Naive B cell (primary cell): Measurements from ENCODE around the gene GRM1. TPM values are rescaled to one million over a fixed set of nuclear protein-coding genes. Genes with fewer than 3 reads are reported as not detected.

Source experiments
- ATAC-seq, 2 donors: fragments of 150-1000 bp; cut with Tn5 transposase; 2 replicates each; pipeline ENCODE4 v1.10.0; 2021; ENCODE audit warnings: low read depth in 2 of 2, mild to moderate bottlenecking in 2 of 2, moderate library complexity in 2 of 2
- DNase-seq: peaks from one replicate; pipeline ENCODE4 v3.0.0; 2022
- H3K27ac Mint-ChIP-seq, 6 donors: one replicate each; pipeline ENCODE4 v1.8.0; 2020 to 2022; ENCODE audit warnings: mild to moderate bottlenecking in 6 of 6, mixed read lengths in 6 of 6, moderate library complexity in 5 of 6, inconsistent platforms in 2 of 6
- H3K27me3 Mint-ChIP-seq, 3 donors: one replicate each; pipeline ENCODE4 v1.8.0; 2021 to 2022; ENCODE audit warnings: mixed read lengths in 3 of 3, mild to moderate bottlenecking in 1 of 3
- H3K36me3 Mint-ChIP-seq, 2 donors: one replicate each; pipeline ENCODE4 v1.8.0; 2020 to 2022; ENCODE audit warnings: mixed read lengths in 2 of 2, inconsistent platforms in 1 of 2, mild to moderate bottlenecking in 1 of 2
- H3K4me1 Mint-ChIP-seq, 3 donors: one replicate each; pipeline ENCODE4 v1.8.0; 2020 to 2022; ENCODE audit warnings: mixed read lengths in 3 of 3, inconsistent platforms in 1 of 3, mild to moderate bottlenecking in 1 of 3, moderate library complexity in 1 of 3
- H3K4me3 Mint-ChIP-seq, 8 donors: one replicate each; pipeline ENCODE4 v1.8.0; 2020 to 2022; ENCODE audit warnings: mild to moderate bottlenecking in 8 of 8, mixed read lengths in 8 of 8, moderate library complexity in 8 of 8, inconsistent platforms in 2 of 8
- H3K9me3 Mint-ChIP-seq, 7 donors: one replicate each; pipeline ENCODE4 v1.8.0; 2020 to 2022; ENCODE audit warnings: mixed read lengths in 7 of 7, mild to moderate bottlenecking in 5 of 7, inconsistent platforms in 2 of 7, moderate library complexity in 1 of 7
- polyA plus RNA-seq, 6 donors: library from polyadenylated mRNA; unstranded; fragments of 300-500 nt; fragmentation: Illumina TruSeq; gene quantifications; one replicate each; pipeline ENCODE4 v1.2.3, GENCODE V29; 2021; ENCODE audit warnings: low read depth in 6 of 6

GRM1 gene
- polyA plus RNA-seq, 6 donors from 2014 or later: not detected

GRCh38 chr6:146277142-146277541 is 248.3 kb downstream of the GRM1 start:
- Mint-ChIP-seq H3K9me3 (peaks cover 0 to 3% (median 0%) of the 10 kb centered on the region in 7 donors), H3K4me3 (no peak overlapping the region), H3K4me1 (no peaks in the 10 kb centered on the region), H3K27me3 (no peaks in the 10 kb centered on the region), H3K27ac (no peak overlapping the region), H3K36me3 (no peaks in the 10 kb centered on the region)
- DNase-seq (no peak), ATAC-seq (no peak)

GRCh38 chr6:146281651-146282362 is 252.9 kb downstream of the GRM1 start:
- Mint-ChIP-seq H3K27ac (no peak overlapping the region), H3K4me3 (no peak overlapping the region), H3K9me3 (peaks cover 0 to 12% (median 4%) of the 10 kb centered on the region in 7 donors), H3K36me3 (no peaks in the 10 kb centered on the region), H3K27me3 (no peaks in the 10 kb centered on the region), H3K4me1 (no peaks in the 10 kb centered on the region)
- DNase-seq (no peak), ATAC-seq (no peak)

GRCh38 chr6:146282837-146283236 is 254.0 kb downstream of the GRM1 start:
- Mint-ChIP-seq H3K4me3 (no peak overlapping the region), H3K36me3 (no peaks in the 10 kb centered on the region), H3K27me3 (no peaks in the 10 kb centered on the region), H3K4me1 (no peaks in the 10 kb centered on the region), H3K27ac (no peak overlapping the region), H3K9me3 (peaks cover 0 to 12% (median 4%) of the 10 kb centered on the region in 7 donors)
- ATAC-seq (no peak), DNase-seq (no peak)

GRCh38 chr6:146284311-146284710 is 255.4 kb downstream of the GRM1 start:
- ATAC-seq (no peak), DNase-seq (no peak)
- no peaks in the 10 kb centered on the region for H3K27me3 Mint-ChIP-seq

GRCh38 chr6:146286961-146287360 is 258.1 kb downstream of the GRM1 start:
- ATAC-seq: no peak
- H3K36me3 Mint-ChIP-seq: no peaks in the 10 kb centered on the region
- H3K27ac Mint-ChIP-seq: no peak overlapping the region
- H3K4me1 Mint-ChIP-seq: no peaks in the 10 kb centered on the region
- no peaks in the 10 kb centered on the region for H3K27me3 Mint-ChIP-seq
- DNase-seq: no peak
- no peak overlapping the region for H3K4me3 Mint-ChIP-seq
- H3K9me3 Mint-ChIP-seq: peaks cover 0 to 12% (median 6%) of the 10 kb centered on the region in 7 donors

More at GRCh38 chr6:146284311-146284710, 255.4 kb downstream of the GRM1 start:
- no peak overlapping the region for H3K4me3 Mint-ChIP-seq
- no peaks in the 10 kb centered on the region for H3K36me3 Mint-ChIP-seq
- H3K9me3 Mint-ChIP-seq: peaks cover 0 to 12% (median 4%) of the 10 kb centered on the region in 7 donors
- no peak overlapping the region for H3K27ac Mint-ChIP-seq
- no peaks in the 10 kb centered on the region for H3K4me1 Mint-ChIP-seq

GRCh38 chr6:146287691-146288369 is 259.0 kb downstream of the GRM1 start:
- H3K36me3 Mint-ChIP-seq: no peaks in the 10 kb centered on the region
- DNase-seq: no peak
- ATAC-seq: no peak
- H3K9me3 Mint-ChIP-seq: peaks cover 0 to 12% (median 6%) of the 10 kb centered on the region in 7 donors
- no peak overlapping the region for H3K4me3 Mint-ChIP-seq
- H3K27me3 Mint-ChIP-seq: no peaks in the 10 kb centered on the region
- H3K4me1 Mint-ChIP-seq: no peaks in the 10 kb centered on the region
- H3K27ac Mint-ChIP-seq: no peak overlapping the region

GRCh38 chr6:146289816-146290588 is 261.1 kb downstream of the GRM1 start:
- no peaks in the 10 kb centered on the region for H3K4me1 Mint-ChIP-seq
- no peak overlapping the region for H3K4me3 Mint-ChIP-seq
- H3K27ac Mint-ChIP-seq: no peak overlapping the region
- no peak for DNase-seq
- no peaks in the 10 kb centered on the region for H3K36me3 Mint-ChIP-seq
- ATAC-seq: no peak
- peaks cover 0 to 11% (median 6%) of the 10 kb centered on the region in 7 donors for H3K9me3 Mint-ChIP-seq
- H3K27me3 Mint-ChIP-seq: no peaks in the 10 kb centered on the region

- H3K4me3 Mint-ChIP-seq: no peak overlapping the region
- H3K36me3 Mint-ChIP-seq: no peaks in the 10 kb centered on the region
- H3K4me1 Mint-ChIP-seq: no peaks in the 10 kb centered on the region
- no peaks in the 10 kb centered on the region for H3K27me3 Mint-ChIP-seq
- DNase-seq (no peak), ATAC-seq (no peak)
- H3K27ac Mint-ChIP-seq: no peak overlapping the region
- H3K9me3 Mint-ChIP-seq: peaks cover 0 to 9% (median 2%) of the 10 kb centered on the region in 7 donors
Measured at GRCh38 chr6:146290589-146290901, 261.7 kb downstream of the GRM1 start.

- H3K4me1 Mint-ChIP-seq: no peaks in the 10 kb centered on the region
- peaks cover 0 to 4% (median 2%) of the 10 kb centered on the region in 7 donors for H3K9me3 Mint-ChIP-seq
- H3K36me3 Mint-ChIP-seq: no peaks in the 10 kb centered on the region
- H3K4me3 Mint-ChIP-seq: no peak overlapping the region
- DNase-seq: no peak
- ATAC-seq: no peak
- H3K27me3 Mint-ChIP-seq: no peaks in the 10 kb centered on the region
- H3K27ac Mint-ChIP-seq: no peak overlapping the region
Measured at GRCh38 chr6:146292506-146292905, 263.6 kb downstream of the GRM1 start.

- no peak for DNase-seq
- no peak for ATAC-seq
- H3K27ac Mint-ChIP-seq: no peak overlapping the region
- no peaks in the 10 kb centered on the region for H3K27me3 Mint-ChIP-seq
- no peaks in the 10 kb centered on the region for H3K36me3 Mint-ChIP-seq
- peaks cover 0 to 2% (median 0%) of the 10 kb centered on the region in 7 donors for H3K9me3 Mint-ChIP-seq
- H3K4me1 Mint-ChIP-seq: no peaks in the 10 kb centered on the region
- no peak overlapping the region for H3K4me3 Mint-ChIP-seq
Measured at GRCh38 chr6:146295695-146296094, 266.8 kb downstream of the GRM1 start.

GRCh38 chr6:146297815-146298214 is 269.0 kb downstream of the GRM1 start:
- H3K27ac Mint-ChIP-seq: peak overlapping the region in 1 of 6 donors; percentile 24
- no peak for DNase-seq
- H3K27me3 Mint-ChIP-seq: no peaks in the 10 kb centered on the region
- peaks cover 0 to 3% (median 0%) of the 10 kb centered on the region in 7 donors for H3K9me3 Mint-ChIP-seq
- H3K4me3 Mint-ChIP-seq: no peak overlapping the region
- no peak for ATAC-seq
- H3K36me3 Mint-ChIP-seq: no peaks in the 10 kb centered on the region
- H3K4me1 Mint-ChIP-seq: no peaks in the 10 kb centered on the region

- DNase-seq (no peak), ATAC-seq (no peak)
- Mint-ChIP-seq H3K9me3 (peaks cover 0 to 3% (median 0%) of the 10 kb centered on the region in 7 donors), H3K27ac (no peak overlapping the region), H3K27me3 (no peaks in the 10 kb centered on the region), H3K4me3 (no peak overlapping the region), H3K36me3 (no peaks in the 10 kb centered on the region), H3K4me1 (no peaks in the 10 kb centered on the region)
Measured at GRCh38 chr6:146300521-146300920, 271.7 kb downstream of the GRM1 start.

- Mint-ChIP-seq H3K36me3 (no peaks in the 10 kb centered on the region), H3K27me3 (no peaks in the 10 kb centered on the region), H3K4me3 (no peak overlapping the region), H3K27ac (no peak overlapping the region), H3K4me1 (no peaks in the 10 kb centered on the region), H3K9me3 (peaks cover 0 to 3% (median 0%) of the 10 kb centered on the region in 7 donors)
- ATAC-seq (no peak), DNase-seq (no peak)
Measured at GRCh38 chr6:146301764-146302163, 272.9 kb downstream of the GRM1 start.

GRCh38 chr6:146302994-146303393 is 274.1 kb downstream of the GRM1 start:
- Mint-ChIP-seq H3K36me3 (no peaks in the 10 kb centered on the region), H3K9me3 (peaks cover 0 to 3% (median 0%) of the 10 kb centered on the region in 7 donors), H3K27ac (no peak overlapping the region), H3K4me3 (no peak overlapping the region), H3K4me1 (no peaks in the 10 kb centered on the region), H3K27me3 (no peaks in the 10 kb centered on the region)
- no peak for ATAC-seq
- DNase-seq: no peak
